Activated T-helper 17 cell treated with anti-CD3 and anti-CD28 coated beads, Interleukin-2, amount 50 U/mL, for 72 hours (primary cell): ENCODE measurements around the gene SEPTIN14. TPM values are rescaled to one million over a fixed set of nuclear protein-coding genes. Genes with fewer than 3 reads are reported as not detected.
"Not testable (repeated sequence)": the region's sequence is repeated elsewhere in the genome, so short reads cannot be mapped to it uniquely, and the experiment has no call there.

ENCODE experiments used
- ATAC-seq: fragments of 150-1000 bp; cut with Tn5 transposase; replicated peaks from 2 replicates; pipeline ENCODE4 v1.10.0; 2021; ENCODE audit warnings: mild to moderate bottlenecking, moderate library complexity
- H3K27ac Mint-ChIP-seq: one replicate; pipeline ENCODE4 v1.8.0; 2022; ENCODE audit warnings: mixed read lengths
- H3K27me3 Mint-ChIP-seq: one replicate; pipeline ENCODE4 v1.8.0; 2022; ENCODE audit warnings: mixed read lengths
- H3K36me3 Mint-ChIP-seq: one replicate; pipeline ENCODE4 v1.8.0; 2022; ENCODE audit warnings: low read depth, mild to moderate bottlenecking, mixed read lengths
- H3K4me1 Mint-ChIP-seq: one replicate; pipeline ENCODE4 v1.8.0; 2022; ENCODE audit warnings: mixed read lengths
- H3K4me3 Mint-ChIP-seq: one replicate; pipeline ENCODE4 v1.8.0; 2022; ENCODE audit warnings: mild to moderate bottlenecking, mixed read lengths
- H3K9me3 Mint-ChIP-seq: one replicate; pipeline ENCODE4 v1.8.0; 2022; ENCODE audit warnings: mixed read lengths
- total RNA-seq, 2 donors: library from RNA; stranded (reverse); gene quantifications; one replicate each; pipeline ENCODE4 v1.2.3, GENCODE V29; 2022

SEPTIN14 gene
- total RNA-seq, 2 donors from 2014 or later: not detected

DNA sequence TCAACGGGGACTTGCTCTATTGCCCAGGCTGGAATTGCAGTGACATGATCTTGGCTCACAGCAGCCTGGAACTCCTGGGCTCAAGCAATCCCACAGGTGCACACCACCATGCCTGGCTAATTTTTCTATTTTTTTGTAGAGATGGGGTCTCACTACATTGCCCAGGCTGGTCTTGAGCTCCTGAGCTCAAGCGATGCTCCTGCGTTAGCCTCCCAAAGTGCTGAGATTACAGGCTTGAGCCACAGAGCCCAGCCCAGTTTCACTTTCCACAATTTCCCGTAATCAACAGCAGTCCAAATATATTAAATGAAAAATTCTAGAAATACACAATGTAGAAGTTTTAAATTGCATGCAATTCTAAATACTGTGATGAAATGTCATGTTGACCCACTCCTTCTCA is 24.0 kb downstream of the SEPTIN14 start:
- Mint-ChIP-seq H3K27ac (no peak overlapping the region), H3K4me3 (no peak overlapping the region), H3K36me3 (no peaks in the 10 kb centered on the region), H3K9me3 (no peaks in the 10 kb centered on the region), H3K4me1 (no peaks in the 10 kb centered on the region), H3K27me3 (no peaks in the 10 kb centered on the region)
- ATAC-seq: no peak

DNA sequence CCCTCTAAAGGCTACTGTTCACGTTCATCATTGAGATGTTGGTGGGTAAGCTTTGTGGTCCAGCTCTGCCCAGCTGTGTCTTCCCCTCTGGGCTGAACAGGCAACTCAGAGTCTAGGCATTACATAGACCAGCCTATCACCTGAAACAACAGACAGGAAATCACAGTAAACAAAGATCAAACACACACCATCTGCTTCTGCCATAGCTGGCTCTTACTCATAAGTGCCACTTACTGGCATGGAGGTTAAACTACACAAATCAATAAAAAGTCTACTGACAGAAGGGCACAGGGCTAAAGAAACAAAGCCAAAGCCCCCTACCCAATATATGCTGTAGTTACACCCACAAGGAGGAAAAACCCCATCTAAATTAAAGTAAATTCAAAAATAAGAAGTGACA is 35.0 kb downstream of the SEPTIN14 start:
- no peaks in the 10 kb centered on the region for H3K36me3 Mint-ChIP-seq
- no peaks in the 10 kb centered on the region for H3K4me1 Mint-ChIP-seq
- H3K27ac Mint-ChIP-seq: no peak overlapping the region
- peaks cover 3% of the 10 kb centered on the region for H3K9me3 Mint-ChIP-seq
- no peak for ATAC-seq
- peaks cover 6% of the 10 kb centered on the region for H3K27me3 Mint-ChIP-seq
- no peak overlapping the region for H3K4me3 Mint-ChIP-seq

DNA sequence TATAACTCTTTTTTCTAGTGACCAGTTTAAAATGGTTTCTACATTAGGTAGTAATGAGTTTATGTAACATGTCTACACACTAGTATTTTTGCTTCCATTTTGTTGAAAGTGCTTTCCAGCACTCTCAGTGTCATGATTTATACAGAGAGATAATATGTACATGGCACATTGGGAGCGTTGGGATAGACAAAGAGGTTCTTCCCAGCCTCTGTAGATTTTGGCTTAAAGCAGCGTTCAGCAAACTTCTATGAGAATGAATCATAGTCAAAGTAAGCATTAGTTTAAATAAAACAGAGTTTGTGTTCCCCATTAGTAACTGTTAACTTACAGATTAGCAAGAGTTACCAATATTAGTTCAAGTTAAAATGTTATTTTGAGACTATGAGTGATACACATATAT is 43.9 kb downstream of the SEPTIN14 start:
- Mint-ChIP-seq H3K27me3 (peaks cover 6% of the 10 kb centered on the region), H3K4me3 (no peak overlapping the region), H3K4me1 (no peaks in the 10 kb centered on the region), H3K9me3 (peaks cover 11% of the 10 kb centered on the region), H3K36me3 (no peaks in the 10 kb centered on the region), H3K27ac (no peak overlapping the region)
- no peak for ATAC-seq

DNA sequence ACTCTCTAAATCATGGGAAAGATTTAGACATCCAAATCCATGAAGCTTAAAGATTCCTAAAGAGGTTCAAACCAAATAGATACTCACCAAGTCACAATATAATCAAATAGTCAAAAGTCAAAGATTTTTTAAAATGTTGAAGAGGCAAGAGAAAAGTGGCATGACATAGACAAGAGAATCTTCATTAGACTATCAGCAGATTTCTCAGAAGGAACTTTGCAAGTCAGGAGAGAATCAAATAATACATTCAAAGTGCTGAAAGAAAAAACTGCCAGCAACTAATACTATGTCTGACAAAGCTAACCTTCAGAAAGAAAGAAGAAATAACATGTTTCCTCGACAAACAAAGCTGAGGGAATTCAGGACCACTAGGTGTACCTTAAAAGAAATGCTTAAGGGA is 65.3 kb downstream of the SEPTIN14 start:
- H3K4me3 Mint-ChIP-seq, H3K27ac Mint-ChIP-seq, H3K36me3 Mint-ChIP-seq, ATAC-seq, H3K27me3 Mint-ChIP-seq, H3K4me1 Mint-ChIP-seq: not testable (repeated sequence)
- peaks cover 12% of the 10 kb centered on the region for H3K9me3 Mint-ChIP-seq

DNA sequence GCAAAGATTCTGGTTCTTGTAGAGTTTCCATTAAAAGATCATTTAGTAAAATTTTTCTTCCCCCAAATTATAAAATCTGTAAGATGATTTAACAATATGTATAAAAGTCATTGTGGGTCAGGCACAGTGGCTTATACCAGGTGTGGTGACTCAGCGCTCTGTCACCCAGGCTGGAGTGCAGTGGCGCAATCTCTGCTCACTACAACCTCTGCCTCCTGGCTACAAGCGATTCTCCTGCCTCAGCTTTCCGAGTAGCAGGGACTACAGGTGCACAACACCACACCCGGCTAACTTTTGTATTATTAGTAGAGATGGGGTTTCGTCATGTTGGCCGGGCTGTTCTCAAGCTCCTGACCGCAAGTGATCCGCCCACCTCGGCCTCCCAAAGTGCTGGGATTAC is 68.0 kb downstream of the SEPTIN14 start:
- Mint-ChIP-seq H3K4me3 (no peak overlapping the region), H3K4me1 (no peaks in the 10 kb centered on the region), H3K27ac (no peak overlapping the region), H3K36me3 (no peaks in the 10 kb centered on the region), H3K27me3 (no peaks in the 10 kb centered on the region), H3K9me3 (peaks cover 12% of the 10 kb centered on the region)
- ATAC-seq: no peak

DNA sequence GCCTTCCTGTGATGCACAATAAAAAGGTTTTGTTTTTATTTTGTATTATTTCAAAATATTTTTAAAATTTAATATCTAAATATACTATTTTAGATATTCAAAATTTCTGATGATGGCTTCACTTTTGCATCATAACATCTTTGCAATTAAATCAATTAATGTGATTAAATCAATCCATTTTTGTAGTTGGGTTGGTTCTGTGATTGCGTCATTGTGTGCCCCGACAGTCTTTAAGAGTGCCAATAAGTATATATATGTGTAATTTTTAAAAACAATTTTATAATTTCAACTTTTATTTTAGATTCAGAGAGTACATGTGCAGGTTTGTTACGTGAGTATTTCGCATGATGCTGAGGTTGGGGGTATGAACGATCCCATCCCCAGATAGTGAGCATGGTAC is 70.5 kb downstream of the SEPTIN14 start:
- H3K27me3 Mint-ChIP-seq: no peaks in the 10 kb centered on the region
- H3K9me3 Mint-ChIP-seq: peaks cover 8% of the 10 kb centered on the region
- H3K4me1 Mint-ChIP-seq: no peaks in the 10 kb centered on the region
- H3K36me3 Mint-ChIP-seq: no peaks in the 10 kb centered on the region
- ATAC-seq: no peak
- H3K4me3 Mint-ChIP-seq: no peak overlapping the region
- H3K27ac Mint-ChIP-seq: no peak overlapping the region

DNA sequence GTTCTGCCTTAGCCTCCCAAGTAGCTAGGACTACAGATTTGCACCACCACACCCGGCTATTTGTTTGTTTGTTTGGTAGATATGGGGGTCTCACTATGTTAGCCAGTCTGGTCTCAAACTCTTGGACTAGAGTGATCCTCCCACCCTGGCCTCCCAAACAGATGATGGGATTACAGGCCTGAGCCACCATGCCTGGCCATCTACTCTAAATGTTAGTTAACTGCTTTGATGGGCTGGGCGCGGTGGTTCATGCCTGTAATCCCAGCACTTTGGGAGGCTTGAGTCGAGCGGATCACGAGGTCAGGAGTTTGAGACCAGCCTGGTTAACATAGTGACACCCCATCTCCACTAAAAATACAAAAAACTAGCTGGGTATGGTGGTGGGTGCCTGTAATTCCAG is 74.8 kb downstream of the SEPTIN14 start:
- no peak for ATAC-seq
- Mint-ChIP-seq H3K4me1 (no peaks in the 10 kb centered on the region), H3K27me3 (no peaks in the 10 kb centered on the region), H3K27ac (no peak overlapping the region), H3K36me3 (no peaks in the 10 kb centered on the region), H3K4me3 (no peak overlapping the region), H3K9me3 (no peaks in the 10 kb centered on the region)

DNA sequence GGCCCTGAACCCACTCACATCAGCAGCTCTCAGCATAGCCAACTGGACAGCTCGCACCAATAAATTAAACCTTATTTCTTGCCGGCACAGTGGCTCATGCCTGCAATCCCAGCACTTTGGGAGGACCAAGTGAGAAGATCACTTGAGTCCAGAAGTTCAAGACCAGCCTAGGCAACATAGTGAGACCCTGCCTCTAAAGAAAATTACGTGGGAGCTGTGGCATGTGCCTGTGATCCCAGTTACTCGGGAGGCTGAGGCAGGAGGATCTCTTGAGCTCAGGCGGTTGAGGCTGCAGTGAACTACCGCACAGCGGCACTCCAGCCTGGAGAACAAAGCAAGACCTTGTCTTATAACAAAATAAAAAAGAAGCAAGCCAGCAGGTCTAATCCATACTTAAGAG is 75.7 kb downstream of the SEPTIN14 start:
- Mint-ChIP-seq H3K27ac (no peak overlapping the region), H3K4me3 (no peak overlapping the region), H3K36me3 (no peaks in the 10 kb centered on the region), H3K9me3 (no peaks in the 10 kb centered on the region), H3K27me3 (no peaks in the 10 kb centered on the region), H3K4me1 (no peaks in the 10 kb centered on the region)
- ATAC-seq: no peak

DNA sequence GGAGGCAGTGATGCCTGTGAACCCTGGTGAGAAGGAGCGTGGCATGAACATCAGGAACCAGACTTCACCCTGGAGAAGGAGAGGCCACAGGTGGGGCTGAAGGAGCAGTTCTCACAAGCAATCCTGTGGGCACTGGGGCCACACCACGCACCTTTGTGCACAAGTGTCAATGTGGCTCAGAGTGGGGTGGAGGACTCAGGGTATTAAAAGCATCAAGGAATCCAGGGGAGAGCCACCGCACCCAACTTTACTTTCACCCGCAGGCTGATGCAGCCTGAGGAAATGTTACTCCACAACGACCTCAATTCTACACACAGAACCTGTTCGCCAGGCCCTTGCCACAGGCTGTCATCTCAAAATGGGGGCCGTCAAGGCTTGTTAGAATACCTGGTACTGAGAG is 77.1 kb downstream of the SEPTIN14 start:
- H3K4me1 Mint-ChIP-seq, H3K9me3 Mint-ChIP-seq, ATAC-seq, H3K27ac Mint-ChIP-seq, H3K27me3 Mint-ChIP-seq, H3K4me3 Mint-ChIP-seq, H3K36me3 Mint-ChIP-seq: not testable (repeated sequence)

DNA sequence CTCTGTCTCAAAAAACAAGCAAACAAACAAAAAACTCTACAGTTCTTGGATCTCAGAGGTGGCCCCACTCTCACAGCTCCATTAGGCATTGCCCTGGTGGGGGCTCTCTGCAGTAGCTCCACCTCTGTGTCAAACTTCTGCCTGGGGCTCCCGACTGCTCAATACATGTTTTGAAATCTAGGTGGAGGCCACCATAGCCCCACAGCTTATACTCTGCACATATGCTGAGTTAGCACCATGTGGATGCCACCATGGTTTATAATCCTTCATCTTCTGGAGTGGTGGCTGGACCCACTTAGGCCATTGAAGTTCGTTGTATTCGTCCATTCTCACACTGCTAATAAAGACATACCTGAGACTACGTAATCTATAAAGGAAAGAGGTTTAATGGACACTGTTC is 78.4 kb downstream of the SEPTIN14 start:
- H3K36me3 Mint-ChIP-seq: no peaks in the 10 kb centered on the region
- H3K4me1 Mint-ChIP-seq: no peaks in the 10 kb centered on the region
- no peak for ATAC-seq
- H3K27ac Mint-ChIP-seq: no peak overlapping the region
- H3K4me3 Mint-ChIP-seq: no peak overlapping the region
- H3K27me3 Mint-ChIP-seq: no peaks in the 10 kb centered on the region
- H3K9me3 Mint-ChIP-seq: no peaks in the 10 kb centered on the region

DNA sequence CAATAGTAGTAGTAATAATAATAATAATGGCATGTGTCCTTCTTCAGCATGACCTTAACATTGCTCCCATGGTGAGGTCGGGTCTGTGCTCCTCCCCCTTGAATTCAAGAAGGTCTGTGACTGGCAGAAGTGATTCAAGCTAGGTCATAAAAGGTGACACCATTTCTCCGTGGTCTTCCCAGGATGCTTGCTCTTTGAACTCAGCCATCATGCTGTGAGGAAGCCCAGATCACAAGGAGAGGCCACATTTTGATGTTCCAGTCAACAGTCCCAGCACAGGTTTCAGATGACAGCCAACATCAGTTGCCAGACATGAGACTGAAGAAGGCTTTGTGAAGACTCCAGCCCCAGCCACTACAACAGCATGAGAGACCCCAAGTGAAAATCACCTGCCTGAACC is 83.9 kb downstream of the SEPTIN14 start:
- H3K4me3 Mint-ChIP-seq: no peak overlapping the region
- no peaks in the 10 kb centered on the region for H3K4me1 Mint-ChIP-seq
- H3K36me3 Mint-ChIP-seq: peaks cover 5% of the 10 kb centered on the region
- no peaks in the 10 kb centered on the region for H3K27me3 Mint-ChIP-seq
- H3K9me3 Mint-ChIP-seq: no peaks in the 10 kb centered on the region
- ATAC-seq: no peak
- H3K27ac Mint-ChIP-seq: no peak overlapping the region

DNA sequence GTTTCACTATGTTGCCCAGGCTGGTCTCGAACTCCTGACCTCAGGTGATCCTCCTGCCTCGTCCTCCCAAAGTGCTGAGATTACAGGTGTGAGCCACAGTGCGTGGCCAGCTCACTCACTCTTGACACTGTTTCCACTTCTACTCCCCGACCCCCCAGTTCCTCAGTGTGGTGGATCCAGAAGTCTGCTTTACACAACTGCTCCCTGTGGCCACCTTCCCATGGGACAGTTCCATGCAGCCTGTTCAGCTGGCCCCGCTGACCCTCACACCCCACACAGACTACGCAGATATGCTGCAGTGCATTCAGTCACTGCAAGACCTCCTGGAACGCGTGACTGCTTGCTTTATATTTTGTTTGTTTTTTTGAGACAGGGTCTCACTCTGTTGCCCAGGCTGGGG is 86.4 kb downstream of the SEPTIN14 start:
- Mint-ChIP-seq H3K4me1 (no peaks in the 10 kb centered on the region), H3K9me3 (no peaks in the 10 kb centered on the region), H3K4me3 (no peak overlapping the region), H3K27me3 (no peaks in the 10 kb centered on the region), H3K36me3 (peaks cover 13% of the 10 kb centered on the region), H3K27ac (no peak overlapping the region)
- ATAC-seq: no peak

DNA sequence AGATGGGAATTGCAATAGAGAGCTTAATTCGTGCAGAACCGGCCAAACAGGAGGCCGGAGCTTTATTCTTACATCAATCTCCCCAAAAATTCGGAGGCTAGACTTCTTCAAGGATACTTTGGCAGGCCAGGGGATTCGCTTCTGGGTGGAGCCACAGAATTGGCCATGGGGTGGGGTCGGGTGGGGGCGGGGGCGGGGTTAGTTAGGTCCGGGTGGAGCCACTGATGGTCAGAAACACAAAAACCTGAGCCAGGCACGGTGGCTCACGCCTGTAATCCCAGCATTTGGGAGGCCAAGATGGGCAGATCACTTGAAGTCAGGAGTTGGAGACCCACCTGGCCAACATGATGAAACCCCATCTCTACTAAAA is 87.5 kb downstream of the SEPTIN14 start:
- no peaks in the 10 kb centered on the region for H3K9me3 Mint-ChIP-seq
- no peak overlapping the region for H3K4me3 Mint-ChIP-seq
- ATAC-seq: no peak
- H3K4me1 Mint-ChIP-seq: no peaks in the 10 kb centered on the region
- H3K36me3 Mint-ChIP-seq: peaks cover 13% of the 10 kb centered on the region
- H3K27ac Mint-ChIP-seq: no peak overlapping the region
- H3K27me3 Mint-ChIP-seq: no peaks in the 10 kb centered on the region

DNA sequence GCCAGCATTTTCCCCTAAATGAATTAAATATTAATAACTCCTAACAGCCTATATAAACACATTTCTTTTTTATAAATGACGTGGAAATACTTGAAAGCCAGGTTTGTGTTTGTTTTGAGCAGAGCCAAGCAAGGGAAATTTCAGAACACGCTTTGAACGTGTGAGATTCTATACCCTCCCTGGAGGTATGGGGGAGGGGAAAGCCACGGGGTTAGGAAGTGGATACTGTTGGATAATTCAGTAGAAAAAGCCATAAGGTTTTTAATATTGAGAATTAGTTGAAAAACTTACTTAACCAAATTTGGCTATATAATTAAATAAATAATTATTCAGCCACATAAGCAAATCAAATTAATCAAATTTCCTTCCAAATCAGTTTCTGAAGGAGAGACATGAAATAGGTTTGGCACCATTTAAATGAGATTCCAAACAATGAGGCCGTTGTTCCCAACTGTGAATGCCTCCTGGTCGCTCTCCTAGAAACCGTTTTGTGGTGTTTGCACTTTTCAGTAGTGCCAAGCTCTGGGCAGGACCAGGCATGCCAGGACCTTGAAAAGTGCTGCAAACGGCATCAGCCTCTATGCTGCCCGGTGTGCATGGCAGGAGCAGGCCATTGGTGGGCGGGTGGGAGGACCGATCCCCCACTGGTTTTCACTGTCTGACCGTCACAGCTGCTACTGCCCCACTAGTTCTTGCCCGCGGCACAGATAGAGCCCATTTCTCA is 88.1 kb downstream of the SEPTIN14 start:
- Mint-ChIP-seq H3K27ac (no peak overlapping the region), H3K4me1 (no peaks in the 10 kb centered on the region), H3K4me3 (no peak overlapping the region), H3K27me3 (no peaks in the 10 kb centered on the region), H3K36me3 (peaks cover 13% of the 10 kb centered on the region), H3K9me3 (no peaks in the 10 kb centered on the region)
- no peak for ATAC-seq

DNA sequence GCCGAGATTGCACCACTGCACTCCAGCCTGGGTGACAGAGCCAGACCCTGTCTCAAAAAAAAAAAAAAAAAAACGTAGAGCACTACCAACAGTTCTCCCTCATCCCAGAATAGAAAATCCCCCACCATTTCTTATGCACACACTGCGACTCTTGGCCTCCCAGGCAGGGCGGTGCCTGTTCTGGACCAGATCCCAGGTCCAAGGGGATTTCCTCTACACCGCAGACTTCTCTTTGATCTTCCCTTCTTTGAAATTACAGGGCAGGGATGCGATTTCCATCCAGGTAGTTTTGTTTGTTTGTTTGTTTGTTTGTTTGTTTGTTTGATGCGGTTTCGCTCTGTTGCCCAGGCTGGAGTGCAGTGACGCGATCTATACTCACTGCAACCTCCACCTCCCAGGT is 91.8 kb downstream of the SEPTIN14 start:
- Mint-ChIP-seq H3K27me3 (no peaks in the 10 kb centered on the region), H3K9me3 (no peaks in the 10 kb centered on the region), H3K4me3 (no peak overlapping the region), H3K4me1 (no peaks in the 10 kb centered on the region), H3K27ac (no peak overlapping the region), H3K36me3 (peaks cover 13% of the 10 kb centered on the region)
- no peak for ATAC-seq

DNA sequence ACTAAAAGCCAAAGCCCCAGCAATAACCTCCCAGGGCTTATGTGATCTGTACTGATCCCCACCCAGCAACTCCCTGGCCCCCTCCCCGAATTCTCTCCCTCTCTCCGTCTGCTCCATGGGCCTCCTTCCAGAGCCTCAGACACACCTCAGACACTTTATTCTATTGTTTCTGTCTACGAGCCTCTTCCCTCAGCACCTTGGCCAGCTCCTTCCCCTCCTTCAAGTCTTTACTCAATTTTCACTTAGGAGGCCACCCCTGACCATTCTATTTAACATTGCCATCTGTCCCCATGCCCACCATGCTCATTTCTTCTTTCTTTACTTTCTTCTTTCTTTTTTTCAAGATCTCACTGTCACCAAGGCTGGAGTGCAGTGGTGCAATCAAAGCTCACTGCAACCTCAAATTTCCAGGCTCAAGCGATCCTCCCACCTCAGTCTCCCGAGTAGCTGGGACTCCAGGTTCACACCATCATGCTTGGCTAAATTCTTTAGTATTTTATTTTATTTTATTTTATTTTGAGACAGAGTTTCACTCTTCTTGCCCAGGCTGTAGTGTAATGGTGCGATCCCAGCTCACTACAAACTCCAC is 109.2 kb downstream of the SEPTIN14 start:
- not testable (repeated sequence) for H3K27ac Mint-ChIP-seq, H3K9me3 Mint-ChIP-seq, H3K4me3 Mint-ChIP-seq, H3K36me3 Mint-ChIP-seq, H3K27me3 Mint-ChIP-seq, H3K4me1 Mint-ChIP-seq, ATAC-seq
